Neural cell (in vitro differentiated cells): ENCODE measurements around the gene RAMP3. TPM values are rescaled to one million over a fixed set of nuclear protein-coding genes. Genes with fewer than 3 reads are reported as not detected.

ENCODE experiments used
- H2AFZ ChIP-seq: fragments of 200-600, 300-800 bp; sonication (generic), shearing (Covaris generic); 2 replicates; pipeline ENCODE4 v1.6.0; 2014; ENCODE audit warnings: low read depth, mild to moderate bottlenecking, antibody characterized with exemption, low read length, moderate library complexity
- H3F3A ChIP-seq: fragments of 200-600 bp; shearing (Covaris generic); 2 replicates; pipeline ENCODE4 v1.6.1; 2016; ENCODE audit warnings: mild to moderate bottlenecking, moderate library complexity, mixed read lengths, antibody characterized with exemption, low read length; ENCODE audit not compliant: insufficient read depth, poor library complexity, severe bottlenecking
- H3K27ac ChIP-seq: fragments of 200-600, 300-800 bp; sonication (generic), shearing (Covaris generic); 2 replicates; pipeline ENCODE4 v1.5.1; 2014; ENCODE audit warnings: mild to moderate bottlenecking, low read length, moderate library complexity
- H3K27me3 ChIP-seq: fragments of 300-800, 200-600 bp; sonication (generic), shearing (Covaris generic); 2 replicates; pipeline ENCODE4 v1.6.0; 2014; ENCODE audit warnings: mild to moderate bottlenecking, low read depth, low read length, moderate library complexity; ENCODE audit not compliant: insufficient read depth
- H3K36me3 ChIP-seq: fragments of 300-800, 200-600 bp; sonication (generic), shearing (Covaris generic); 2 replicates; pipeline ENCODE4 v1.5.1; 2014; ENCODE audit warnings: mild to moderate bottlenecking, antibody characterized with exemption, low read length, moderate library complexity; ENCODE audit not compliant: insufficient read depth
- H3K4me2 ChIP-seq: fragments of 300-800, 200-600 bp; sonication (generic), shearing (Covaris generic); 2 replicates; pipeline ENCODE4 v1.6.0; 2014; ENCODE audit warnings: mild to moderate bottlenecking, low read length
- H3K4me3 ChIP-seq: fragments of 300-800, 200-600 bp; sonication (generic), shearing (Covaris generic); 2 replicates; pipeline ENCODE4 v1.5.1; 2014; ENCODE audit warnings: mild to moderate bottlenecking, low read length, moderate library complexity
- H3K79me2 ChIP-seq: fragments of 200-600 bp; shearing (Covaris generic); replicated peaks from 2 replicates; pipeline ENCODE4 v1.6.0; 2014; ENCODE audit warnings: mild to moderate bottlenecking, low read length, moderate library complexity; ENCODE audit not compliant: insufficient read depth
- H3K9ac ChIP-seq: fragments of 300-800, 200-600 bp; sonication (generic), shearing (Covaris generic); 2 replicates; pipeline ENCODE4 v1.6.1; 2016; ENCODE audit warnings: mild to moderate bottlenecking, low read length, mixed read lengths
- H3K9me2 ChIP-seq: fragments of 200-600 bp; shearing (Covaris generic); 2 replicates; pipeline ENCODE4 v1.6.1; 2016; ENCODE audit warnings: mild to moderate bottlenecking, low read length, mixed read lengths; ENCODE audit not compliant: insufficient read depth
- H3K9me3 ChIP-seq: fragments of 200-600, 300-800 bp; sonication (generic), shearing (Covaris generic); 2 replicates; pipeline ENCODE4 v1.6.1; 2016; ENCODE audit warnings: mild to moderate bottlenecking, mixed run types, low read length, moderate library complexity, mixed read lengths
- H4K20me1 ChIP-seq: fragments of 200-600 bp; shearing (Covaris generic); 2 replicates; pipeline ENCODE4 v1.6.1; 2016; ENCODE audit warnings: mild to moderate bottlenecking, mixed run types; ENCODE audit not compliant: insufficient read depth
- CTCF ChIP-seq: fragments of 450-650 bp; IDR thresholded peaks from 2 replicates; pipeline ENCODE4 v1.5.1; 2014; ENCODE audit warnings: antibody characterized with exemption, mild to moderate bottlenecking, moderate library complexity; ENCODE audit not compliant: poor library complexity, severe bottlenecking
- EP300 ChIP-seq: fragments of 450-650 bp; conservative IDR thresholded peaks from 2 replicates; pipeline ENCODE4 v1.6.1; 2014; ENCODE audit warnings: antibody characterized with exemption, mild to moderate bottlenecking, moderate library complexity; ENCODE audit not compliant: poor library complexity, severe bottlenecking
- EZH2 ChIP-seq: fragments of 200-600, 300-800 bp; shearing (Covaris generic), sonication (generic); IDR thresholded peaks from 2 replicates; pipeline ENCODE4 v1.6.1; 2014; ENCODE audit warnings: antibody characterized with exemption, low read length, borderline replicate concordance, mild to moderate bottlenecking; ENCODE audit not compliant: insufficient read depth, poor library complexity, severe bottlenecking
- MXI1 ChIP-seq: fragments of 450-650 bp; conservative IDR thresholded peaks from 2 replicates; pipeline ENCODE4 v1.6.1; 2014; ENCODE audit warnings: antibody characterized with exemption, mild to moderate bottlenecking; ENCODE audit not compliant: poor library complexity, severe bottlenecking
- POLR2AphosphoS5 ChIP-seq: IDR thresholded peaks from 2 replicates; pipeline ENCODE4 v1.6.1; 2012
- RAD21 ChIP-seq: fragments of 450-650 bp; conservative IDR thresholded peaks from 2 replicates; pipeline ENCODE4 v1.6.1; 2014; ENCODE audit warnings: antibody characterized with exemption, mild to moderate bottlenecking, moderate library complexity
- REST ChIP-seq: IDR thresholded peaks from 2 replicates; pipeline ENCODE4 v1.6.1; 2012; ENCODE audit warnings: borderline replicate concordance
- SMC3 ChIP-seq: fragments of 450-650 bp; conservative IDR thresholded peaks from 2 replicates; pipeline ENCODE4 v1.6.1; 2014; ENCODE audit warnings: antibody characterized with exemption, mild to moderate bottlenecking, moderate library complexity; ENCODE audit not compliant: poor library complexity
- TAF1 ChIP-seq: IDR thresholded peaks from 2 replicates; pipeline ENCODE4 v1.6.1; 2012; ENCODE audit warnings: low read depth
- polyA plus RNA-seq: library from polyadenylated mRNA; depleted of rRNA; stranded (reverse); fragments of >200 nt; gene quantifications from 2 replicates; pipeline ENCODE4 v1.2.3, GENCODE V29; 2014

RAMP3 gene
- polyA plus RNA-seq, 1 donor from 2014 or later = not detected

- no peaks in the 10 kb centered on the region for H3K9me3 ChIP-seq
- H4K20me1 ChIP-seq = no peaks in the 10 kb centered on the region
- no peak overlapping the region for H3K4me3 ChIP-seq
- H3K79me2 ChIP-seq = no peaks in the 10 kb centered on the region
- H3K36me3 ChIP-seq = no peaks in the 10 kb centered on the region
- no peak overlapping the region for H2AFZ ChIP-seq
- no peaks in the 10 kb centered on the region for H3K27me3 ChIP-seq
- H3K4me2 ChIP-seq = no peak overlapping the region
- TF ChIP-seq REST (no peak), EZH2 (no peak), POLR2AphosphoS5 (no peak), CTCF (no peak), TAF1 (no peak), MXI1 (no peak), EP300 (no peak), RAD21 (no peak), SMC3 (no peak)
- H3K27ac ChIP-seq = no peak overlapping the region
- no peak overlapping the region for H3K9ac ChIP-seq
- no peaks in the 10 kb centered on the region for H3F3A ChIP-seq
- no peaks in the 10 kb centered on the region for H3K9me2 ChIP-seq
These were observed 39.9 kb downstream of the RAMP3 start for GRCh38 chr7:45197461-45197860.

GRCh38 chr7:45198986-45199385 is 41.4 kb downstream of the RAMP3 start:
- no peak overlapping the region for H3K4me3 ChIP-seq
- no peaks in the 10 kb centered on the region for H3K79me2 ChIP-seq
- H3K4me2 ChIP-seq = no peak overlapping the region
- H3K36me3 ChIP-seq = no peaks in the 10 kb centered on the region
- TF ChIP-seq SMC3 (no peak), MXI1 (no peak), POLR2AphosphoS5 (no peak), TAF1 (no peak), RAD21 (no peak), EZH2 (no peak), EP300 (no peak), CTCF (no peak), REST (no peak)
- H3F3A ChIP-seq = no peaks in the 10 kb centered on the region
- no peaks in the 10 kb centered on the region for H3K9me3 ChIP-seq
- H2AFZ ChIP-seq = no peak overlapping the region
- H4K20me1 ChIP-seq = no peaks in the 10 kb centered on the region
- no peak overlapping the region for H3K27ac ChIP-seq
- no peaks in the 10 kb centered on the region for H3K9me2 ChIP-seq
- H3K27me3 ChIP-seq = no peaks in the 10 kb centered on the region
- no peak overlapping the region for H3K9ac ChIP-seq
